GM12878 (cell line): ENCODE data around the gene SIGMAR1. TPM values are rescaled to one million over a fixed set of nuclear protein-coding genes. Genes with fewer than 3 reads are reported as not detected.

Experiments used
- ATAC-seq: fragments of 200-7000 bp; cut with Tn5 transposase; 3 replicates; pipeline ENCODE4 v1.9.1; 2020; ENCODE audit warnings: mild to moderate bottlenecking, moderate library complexity
- BruUV-seq: library from RNA; stranded (reverse); fragments of 400-500 nt; replicated peaks from 2 replicates; lab custom pipeline; 2021; lab: Mats Ljungman, UMichigan
- CTCF ChIA-PET: fragments of 300-600 bp; sonication (Branson Sonifier 250); formaldehyde crosslinking; extraction: SDS; loops from one replicate; lab custom pipeline; 2021; ENCODE audit warnings: inconsistent platforms; lab: Yijun Ruan, JAX
- POLR2A ChIA-PET: fragments of 350-600 bp; formaldehyde crosslinking; extraction: SDS; loops from one replicate; lab custom pipeline; 2021; ENCODE audit warnings: inconsistent platforms; lab: Charles Lee
- RAD21 ChIA-PET: fragments of 300-600 bp; sonication (Branson Sonifier 250); formaldehyde crosslinking; loops from one replicate; lab custom pipeline; 2023; ENCODE audit warnings: antibody characterized with exemption; ENCODE audit not compliant: unreplicated experiment; lab: Charles Lee
- SMC1A ChIA-PET: fragments of 300-600 bp; sonication (Branson Sonifier 250); formaldehyde crosslinking; loops from one replicate; lab custom pipeline; 2023; ENCODE audit not compliant: unreplicated experiment, uncharacterized antibody; lab: Charles Lee
- DNase-seq: peaks from one replicate; pipeline ENCODE4 v3.0.0-alpha.2; 2011; ENCODE audit warnings: low read depth, low spot score
- FAIRE-seq: peaks from 3 replicates; lab custom pipeline; 2011; peaks lifted over from hg19 to GRCh38; lab: Jason Lieb, UNC
- H2AFZ ChIP-seq: 2 replicates; pipeline ENCODE4 v1.6.0; 2011; ENCODE audit warnings: low read depth, low read length, control low read depth; ENCODE audit not compliant: control insufficient read depth
- H3K27ac ChIP-seq: 2 replicates; pipeline ENCODE4 v1.5.1; 2011; ENCODE audit warnings: control low read depth; ENCODE audit not compliant: control insufficient read depth, insufficient read depth
- H3K27me3 ChIP-seq, 2 experiments: replicated peaks in 1 of 2; 2 replicates each; pipeline versions ENCODE4 v1.6.0 to v1.6.1; 2011; ENCODE audit warnings: low read length in 1 of 2; ENCODE audit not compliant: control insufficient read depth in 2 of 2, insufficient read depth in 2 of 2
- H3K36me3 ChIP-seq, 2 experiments: 2 replicates each; pipeline ENCODE4 v1.5.1; 2011; ENCODE audit warnings: low read length in 1 of 2; ENCODE audit not compliant: control insufficient read depth in 2 of 2, insufficient read depth in 2 of 2
- H3K4me1 ChIP-seq: 2 replicates; pipeline ENCODE4 v1.6.1; 2011; ENCODE audit warnings: mild to moderate bottlenecking, low read length, moderate library complexity, mixed read lengths; ENCODE audit not compliant: control insufficient read depth, insufficient read depth
- H3K4me2 ChIP-seq: 2 replicates; pipeline ENCODE4 v1.6.0; 2011; ENCODE audit warnings: control low read depth; ENCODE audit not compliant: control insufficient read depth, insufficient read depth
- H3K4me3 ChIP-seq: fragments of 200-600 bp; sonication (generic); 2 replicates; pipeline ENCODE4 v1.5.1; 2016
- H3K79me2 ChIP-seq: 2 replicates; pipeline ENCODE4 v1.6.0; 2011; ENCODE audit warnings: low read length; ENCODE audit not compliant: control insufficient read depth, insufficient read depth
- H3K9ac ChIP-seq: 2 replicates; pipeline ENCODE4 v1.8.0; 2011; ENCODE audit warnings: low read length, control low read depth, mixed read lengths; ENCODE audit not compliant: control insufficient read depth, insufficient read depth
- H3K9me3 ChIP-seq: replicated peaks from 3 replicates; pipeline ENCODE4 v1.5.1; 2011; ENCODE audit warnings: mild to moderate bottlenecking, low read length; ENCODE audit not compliant: control insufficient read depth, insufficient read depth
- H4K20me1 ChIP-seq: 2 replicates; pipeline ENCODE4 v1.6.0; 2011; ENCODE audit not compliant: control insufficient read depth, insufficient read depth
- IRF4 ChIP-seq: IDR thresholded peaks from 2 replicates; pipeline ENCODE4 v1.6.1; 2011; ENCODE audit warnings: low read depth, low read length
- NFYB ChIP-seq: IDR thresholded peaks from 2 replicates; pipeline ENCODE4 v1.6.1; 2011; ENCODE audit warnings: low read depth, mild to moderate bottlenecking, low read length, improper control_type of control experiment, moderate library complexity; ENCODE audit not compliant: insufficient read depth
- NR2F1 ChIP-seq: fragments of 450-650 bp; conservative IDR thresholded peaks from 2 replicates; pipeline ENCODE4 v1.6.1; 2017; ENCODE audit warnings: mild to moderate bottlenecking
- WGBS: methylation state at CpG from one replicate; pipeline ENCODE4 v1.1.6; 2016; ENCODE audit warnings: low lambda C conversion rate; ENCODE audit not compliant: insufficient replicate concordance, insufficient coverage; ENCODE audit errors: missing lambda C conversion rate; 5-methylcytosine and 5-hydroxymethylcytosine counted together
- in situ Hi-C: fragments of 300-500 bp; cut with MboI; formaldehyde crosslinking; loops from 9 replicates; pipeline ENCODE4 v1.14.3; 2018; ENCODE audit warnings: mixed read lengths
- intact Hi-C: fragments of 100-400 bp; cut with micrococcal nuclease; formaldehyde crosslinking; loops from one replicate; pipeline ENCODE4 v1.14.2; 2022; ENCODE audit not compliant: unreplicated experiment
- polyA plus RNA-seq, 11 experiments: library from polyadenylated mRNA; depleted of rRNA in 4 of 11; unstranded in 6 of 11; stranded (reverse) in 5 of 11; fragments of >200 nt; fragmentation: Nextera tagmentation in 4 of 11; fragmentation: Illumina TruSeq in 1 of 11; extraction: Ambion mirVana in 4 of 11; extraction: Trizol in 1 of 11; gene quantifications; 1 replicate in 1 of 11; 2 replicates in 10 of 11; pipeline versions ENCODE4 v1.2.1 to v1.2.3, GENCODE V29; 2011 to 2016; ENCODE audit warnings: inconsistent platforms in 2 of 11, missing spikeins in 2 of 11, low read depth in 1 of 11
- total RNA-seq, 4 experiments: library from RNA; depleted of rRNA in 3 of 4; stranded (reverse); fragments of >200 nt in 3 of 4; fragmentation: Illumina TruSeq in 1 of 4; extraction: Trizol in 1 of 4; gene quantifications; 2 replicates each; pipeline versions ENCODE4 v1.2.1 to v1.2.3, GENCODE V29; 2013 to 2021

Gene SIGMAR1
- total and polyA plus RNA-seq, 10 of the 15 experiments (the other 5 are each of a cell fraction or from before 2014, with no cell fraction given): 7.1 to 133 (median 69.5) TPM

DNA sequence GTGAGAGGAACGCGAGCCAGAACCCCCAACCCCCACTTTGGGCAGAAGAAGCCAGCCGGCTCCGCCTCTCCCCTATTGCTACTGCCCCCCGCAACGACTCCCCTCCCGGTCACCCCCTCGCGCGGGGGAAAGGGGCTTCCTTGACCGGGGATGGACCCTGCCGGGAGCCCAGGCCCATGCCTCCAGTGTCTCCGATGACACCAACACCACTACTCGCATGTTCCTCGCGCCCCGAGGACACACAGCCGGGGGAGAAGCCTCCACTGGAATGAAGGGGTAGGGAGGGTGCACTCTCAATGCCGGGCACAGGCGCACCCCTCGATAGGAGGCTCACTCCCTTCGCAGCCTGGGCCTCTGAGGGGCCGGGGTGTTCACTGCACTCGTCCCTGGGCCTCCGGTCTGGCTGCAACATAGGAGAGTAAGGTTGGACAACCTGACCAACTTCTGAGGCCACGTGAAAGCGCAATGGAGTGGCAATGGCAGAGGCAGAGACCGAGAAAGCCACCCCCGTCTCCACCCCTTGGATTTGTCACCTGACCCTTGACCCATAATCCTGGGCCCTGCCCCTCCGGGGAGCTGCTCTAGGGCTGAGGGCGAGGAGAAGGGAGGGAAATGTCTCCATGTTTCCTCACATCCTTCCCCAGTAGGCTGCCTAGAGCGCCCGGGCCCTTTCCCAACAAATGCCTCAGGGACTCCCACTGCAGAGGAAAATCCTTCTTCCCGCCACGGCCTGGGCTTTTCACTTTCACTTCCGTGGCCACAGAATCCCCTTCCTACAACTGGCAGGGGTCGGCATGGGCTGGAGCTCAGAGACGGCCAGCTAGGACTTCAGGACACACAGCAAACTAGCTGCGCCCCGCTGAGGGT lies 47.0 kb downstream of the SIGMAR1 start:
- CTCF ChIA-PET: interaction anchor here (0.9 to 3.1 kb wide), 8 partner anchors 13 to 201 kb away, joined by 3 to 32 read pairs (median 4); partner anchors contain the start of gene RPP25L
- Histone ChIP-seq H3K27me3 (peaks cover 31 to 55% of the 10 kb centered on the region in 2 experiments), H3K9ac (no peak overlapping the region), H3K9me3 (no peaks in the 10 kb centered on the region), H3K4me1 (peaks cover 2% of the 10 kb centered on the region; the same call in 1 of the 2 replicates), H3K4me2 (no peak overlapping the region; the same call in 1 of the 2 replicates), H2AFZ (no peak overlapping the region), H3K79me2 (no peaks in the 10 kb centered on the region), H3K4me3 (no peak overlapping the region), H4K20me1 (peaks cover 14% of the 10 kb centered on the region), H3K27ac (no peak overlapping the region), H3K36me3 (no peaks in the 10 kb centered on the region)
- TF ChIP-seq NFYB (no peak), NR2F1 (0 out of 2 replicates have a peak, but pooled peaks have one; percentile 17), IRF4 (no peak)
- SMC1A ChIA-PET: interaction anchor here (1.0 to 1.3 kb wide), 3 partner anchors 43 to 260 kb away, joined by 3 to 4 read pairs (median 3); no protein-coding TSS in a partner anchor
- BruUV-seq: no TSS peak
- in situ Hi-C loops: loop anchor here (5.0 kb wide), 1 partner anchor 52 kb away; no protein-coding TSS in a partner anchor
- FAIRE-seq (no peak), ATAC-seq (0 out of 3 replicates have a peak, but pooled peaks have one; percentile 5), DNase-seq (no peak)
- RAD21 ChIA-PET: interaction anchor here (1.4 kb wide), 1 partner anchor 187 kb away, joined by 7 read pairs; no protein-coding TSS in a partner anchor
- intact Hi-C loops: loop anchor here (1.0 kb wide), 2 partner anchors 42 to 153 kb away; no protein-coding TSS in a partner anchor
- POLR2A ChIA-PET: no interaction called here
- 10% methylated on average over 40 of the region's 40 CpGs for WGBS
